Astrocyte (in vitro differentiated cells and primary cell): Measurements from ENCODE around the gene PTPRC. TPM values are rescaled to one million over a fixed set of nuclear protein-coding genes. Genes with fewer than 3 reads are reported as not detected.

Experiments
- DNase-seq: peaks from one replicate; pipeline ENCODE4 v3.0.0-alpha.2; 2010; ENCODE audit warnings: low read depth
- FAIRE-seq: peaks from 2 replicates; lab custom pipeline; 2011; peaks lifted over from hg19 to GRCh38; lab: Jason Lieb, UNC
- H2AFZ ChIP-seq: 2 replicates; pipeline ENCODE4 v1.6.0; 2012; ENCODE audit warnings: low read depth, low read length, inconsistent platforms
- H3K27ac ChIP-seq: 2 replicates; pipeline ENCODE4 v1.5.1; 2011; ENCODE audit warnings: low read depth, low read length, inconsistent platforms
- H3K27me3 ChIP-seq: 2 replicates; pipeline ENCODE4 v1.6.0; 2011; ENCODE audit warnings: low read length, inconsistent platforms; ENCODE audit not compliant: insufficient read depth
- H3K36me3 ChIP-seq: 2 replicates; pipeline ENCODE4 v1.5.1; 2011; ENCODE audit warnings: low read length, inconsistent platforms; ENCODE audit not compliant: insufficient read depth
- H3K4me1 ChIP-seq: 2 replicates; pipeline ENCODE4 v1.5.1; 2011; ENCODE audit warnings: low read length, inconsistent platforms; ENCODE audit not compliant: insufficient read depth
- H3K4me2 ChIP-seq: 2 replicates; pipeline ENCODE4 v1.6.0; 2012; ENCODE audit warnings: low read length, inconsistent platforms
- H3K4me3 ChIP-seq: 2 replicates; pipeline ENCODE4 v1.5.1; 2011; ENCODE audit warnings: low read depth, mild to moderate bottlenecking, low read length, inconsistent platforms; ENCODE audit not compliant: insufficient read depth
- H3K79me2 ChIP-seq: 2 replicates; pipeline ENCODE4 v1.6.0; 2012; ENCODE audit warnings: mild to moderate bottlenecking, low read length, inconsistent platforms; ENCODE audit not compliant: insufficient read depth
- H3K9ac ChIP-seq: 2 replicates; pipeline ENCODE4 v1.6.0; 2012; ENCODE audit warnings: mild to moderate bottlenecking, low read length, inconsistent platforms
- H3K9me3 ChIP-seq: 2 replicates; pipeline ENCODE4 v1.5.1; 2012; ENCODE audit warnings: low read depth, mild to moderate bottlenecking, low read length, inconsistent platforms; ENCODE audit not compliant: insufficient read depth
- H4K20me1 ChIP-seq: 2 replicates; pipeline ENCODE4 v1.6.0; 2012; ENCODE audit warnings: low read length, inconsistent platforms; ENCODE audit not compliant: insufficient read depth
- H3K27ac Mint-ChIP-seq: one replicate; pipeline ENCODE4 v1.8.0; 2021; ENCODE audit warnings: mild to moderate bottlenecking, mixed read lengths; ENCODE audit not compliant: unreplicated experiment
- H3K27me3 Mint-ChIP-seq: one replicate; pipeline ENCODE4 v1.8.0; 2021; ENCODE audit warnings: low read depth, mixed read lengths; ENCODE audit not compliant: unreplicated experiment
- H3K36me3 Mint-ChIP-seq: one replicate; pipeline ENCODE4 v1.8.0; 2021; ENCODE audit warnings: low read depth, mixed read lengths; ENCODE audit not compliant: unreplicated experiment
- H3K4me1 Mint-ChIP-seq: one replicate; pipeline ENCODE4 v1.8.0; 2021; ENCODE audit warnings: low read depth, mixed read lengths; ENCODE audit not compliant: unreplicated experiment
- H3K4me3 Mint-ChIP-seq: one replicate; pipeline ENCODE4 v1.8.0; 2021; ENCODE audit warnings: mild to moderate bottlenecking, moderate library complexity, mixed read lengths; ENCODE audit not compliant: unreplicated experiment
- H3K9me3 Mint-ChIP-seq: one replicate; pipeline ENCODE4 v1.8.0; 2021; ENCODE audit warnings: mild to moderate bottlenecking, mixed read lengths; ENCODE audit not compliant: unreplicated experiment
- EZH2 ChIP-seq: IDR thresholded peaks from 2 replicates; pipeline ENCODE4 v1.6.1; 2012; ENCODE audit warnings: mild to moderate bottlenecking, low read length, inconsistent platforms; ENCODE audit not compliant: insufficient read depth
- total RNA-seq: library from RNA; stranded (reverse); gene quantifications from 2 replicates; pipeline ENCODE4 v1.2.1, GENCODE V29; 2021
- TF ChIP-seq, protein P1 (sequence below): IDR thresholded peaks from 2 replicates; pipeline ENCODE4 v1.5.1; 2011; ENCODE audit warnings: low read depth, mild to moderate bottlenecking, inconsistent platforms, low read length, moderate library complexity; ENCODE audit not compliant: insufficient read depth

Gene PTPRC
- total RNA-seq, 1 donor from 2014 or later: 0.20 TPM

DNA sequence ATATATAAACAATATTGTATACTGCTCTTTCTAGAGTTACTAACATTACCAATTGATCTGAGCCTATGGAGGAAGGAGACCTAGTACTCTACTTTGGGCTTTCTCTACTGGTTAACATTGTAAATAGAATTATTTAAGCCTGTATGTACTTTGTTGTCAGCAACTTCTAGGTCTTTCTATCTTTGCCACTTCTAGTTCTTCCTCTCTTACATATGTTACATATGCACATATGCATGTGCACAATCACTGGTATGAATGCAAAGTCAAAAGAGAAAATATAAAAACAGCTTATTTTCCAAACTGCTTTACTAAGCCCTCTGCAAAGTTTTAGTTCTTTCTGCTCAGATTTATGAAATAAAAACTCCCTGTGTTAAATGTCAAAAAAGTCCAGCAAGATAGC is 84.3 kb downstream of the PTPRC start:
- Histone ChIP-seq H3K79me2 (no peaks in the 10 kb centered on the region), H3K9ac (no peak overlapping the region), H3K9me3 (no peaks in the 10 kb centered on the region), H3K4me3 (no peak overlapping the region), H3K4me1 (no peaks in the 10 kb centered on the region), H3K27me3 (no peaks in the 10 kb centered on the region), H3K4me2 (no peak overlapping the region), H3K36me3 (no peaks in the 10 kb centered on the region), H3K27ac (no peak overlapping the region), H4K20me1 (no peaks in the 10 kb centered on the region), H2AFZ (no peak overlapping the region)
- Mint-ChIP-seq H3K36me3 (no peaks in the 10 kb centered on the region), H3K4me3 (no peak overlapping the region), H3K27ac (no peak overlapping the region), H3K27me3 (no peaks in the 10 kb centered on the region), H3K9me3 (no peaks in the 10 kb centered on the region), H3K4me1 (peaks cover 4% of the 10 kb centered on the region)
- DNase-seq (no peak), FAIRE-seq (no peak)
- TF ChIP-seq, protein P1, sequence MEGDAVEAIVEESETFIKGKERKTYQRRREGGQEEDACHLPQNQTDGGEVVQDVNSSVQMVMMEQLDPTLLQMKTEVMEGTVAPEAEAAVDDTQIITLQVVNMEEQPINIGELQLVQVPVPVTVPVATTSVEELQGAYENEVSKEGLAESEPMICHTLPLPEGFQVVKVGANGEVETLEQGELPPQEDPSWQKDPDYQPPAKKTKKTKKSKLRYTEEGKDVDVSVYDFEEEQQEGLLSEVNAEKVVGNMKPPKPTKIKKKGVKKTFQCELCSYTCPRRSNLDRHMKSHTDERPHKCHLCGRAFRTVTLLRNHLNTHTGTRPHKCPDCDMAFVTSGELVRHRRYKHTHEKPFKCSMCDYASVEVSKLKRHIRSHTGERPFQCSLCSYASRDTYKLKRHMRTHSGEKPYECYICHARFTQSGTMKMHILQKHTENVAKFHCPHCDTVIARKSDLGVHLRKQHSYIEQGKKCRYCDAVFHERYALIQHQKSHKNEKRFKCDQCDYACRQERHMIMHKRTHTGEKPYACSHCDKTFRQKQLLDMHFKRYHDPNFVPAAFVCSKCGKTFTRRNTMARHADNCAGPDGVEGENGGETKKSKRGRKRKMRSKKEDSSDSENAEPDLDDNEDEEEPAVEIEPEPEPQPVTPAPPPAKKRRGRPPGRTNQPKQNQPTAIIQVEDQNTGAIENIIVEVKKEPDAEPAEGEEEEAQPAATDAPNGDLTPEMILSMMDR: no peak
- TF ChIP-seq EZH2: no peak

DNA sequence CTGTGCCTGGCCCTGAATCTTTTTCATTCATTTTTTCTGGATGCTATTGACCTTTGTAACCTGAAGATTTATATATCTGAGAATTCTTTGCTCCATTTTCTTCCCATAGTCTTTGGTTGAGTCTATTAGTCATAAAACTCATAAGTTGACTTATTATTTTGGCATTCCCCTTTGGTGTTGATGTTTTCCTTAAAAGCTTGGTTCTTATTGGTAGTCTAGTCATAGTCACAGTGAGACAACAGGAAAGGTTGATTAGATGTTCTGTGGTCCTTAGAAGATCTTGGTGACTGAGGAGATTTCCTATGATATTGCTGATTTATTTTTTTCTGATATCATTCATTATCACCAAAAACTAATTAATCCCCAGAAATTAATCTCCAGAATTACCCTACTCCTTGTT is 86.2 kb downstream of the PTPRC start:
- H3K79me2 ChIP-seq: no peaks in the 10 kb centered on the region
- no peaks in the 10 kb centered on the region for H3K27me3 ChIP-seq
- H3K4me3 ChIP-seq: no peak overlapping the region
- peaks cover 4% of the 10 kb centered on the region for H3K4me1 Mint-ChIP-seq
- peak; percentile 23 for FAIRE-seq
- H3K4me3 Mint-ChIP-seq: no peak overlapping the region
- H3K27me3 Mint-ChIP-seq: no peaks in the 10 kb centered on the region
- H3K9ac ChIP-seq: no peak overlapping the region
- H3K9me3 ChIP-seq: no peaks in the 10 kb centered on the region
- no peaks in the 10 kb centered on the region for H3K36me3 Mint-ChIP-seq
- TF ChIP-seq, protein P1: no peak
- no peak for TF ChIP-seq EZH2
- no peak overlapping the region for H3K4me2 ChIP-seq
- no peaks in the 10 kb centered on the region for H3K4me1 ChIP-seq
- H3K9me3 Mint-ChIP-seq: no peaks in the 10 kb centered on the region
- no peak overlapping the region for H2AFZ ChIP-seq
- H4K20me1 ChIP-seq: no peaks in the 10 kb centered on the region
- no peak overlapping the region for H3K27ac Mint-ChIP-seq
- H3K27ac ChIP-seq: no peak overlapping the region
- H3K36me3 ChIP-seq: no peaks in the 10 kb centered on the region
- no peak for DNase-seq

DNA sequence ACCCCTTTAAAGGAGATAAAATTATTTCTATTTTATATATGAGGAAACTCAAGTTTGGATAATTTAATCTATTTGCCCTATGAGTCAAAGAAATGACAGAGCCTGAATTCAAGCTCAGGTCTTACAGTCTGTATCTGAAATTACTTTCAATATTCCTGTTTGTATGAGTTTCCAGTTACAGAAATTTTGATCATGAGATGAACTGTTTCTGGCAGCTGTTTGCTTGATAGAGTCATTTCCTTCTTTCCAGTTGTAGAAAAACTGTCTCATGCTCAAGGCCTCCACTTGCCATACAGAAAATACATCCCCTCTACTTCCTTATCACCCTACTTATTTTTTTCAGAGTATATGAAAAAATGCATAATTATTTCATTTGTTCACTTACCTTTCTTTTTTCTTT is 87.6 kb downstream of the PTPRC start:
- H3K27ac Mint-ChIP-seq: no peak overlapping the region
- no peaks in the 10 kb centered on the region for H3K36me3 Mint-ChIP-seq
- Histone ChIP-seq H3K4me2 (no peak overlapping the region), H3K79me2 (no peaks in the 10 kb centered on the region), H2AFZ (no peak overlapping the region), H3K4me1 (no peaks in the 10 kb centered on the region), H3K9me3 (no peaks in the 10 kb centered on the region), H3K9ac (no peak overlapping the region), H4K20me1 (no peaks in the 10 kb centered on the region), H3K27ac (no peak overlapping the region), H3K27me3 (no peaks in the 10 kb centered on the region), H3K36me3 (no peaks in the 10 kb centered on the region), H3K4me3 (no peak overlapping the region)
- DNase-seq (peak; percentile 21), FAIRE-seq (peak; percentile 63)
- H3K4me1 Mint-ChIP-seq: peaks cover 4% of the 10 kb centered on the region
- H3K4me3 Mint-ChIP-seq: no peak overlapping the region
- TF ChIP-seq EZH2: no peak
- TF ChIP-seq, protein P1: no peak
- no peaks in the 10 kb centered on the region for H3K9me3 Mint-ChIP-seq
- no peaks in the 10 kb centered on the region for H3K27me3 Mint-ChIP-seq
